Measurements from ENCODE around the gene CLCNKB.

The CLCNKB gene

GRCh38 chr1:16075337-16076030 lies 31.9 kb downstream of the CLCNKB start:
- TF ChIP-seq CTCF (IDR thresholded peaks at IDR 0.05; ENCODE audit: control insufficient read depth, insufficient read depth, low read depth, low read length, missing control alignments): no peak
- H3K4me3 ChIP-seq (ENCODE audit: control insufficient read depth, low read depth, low read length): no peak overlapping the region

GRCh38 chr1:16076031-16076864 lies 32.7 kb downstream of the CLCNKB start:
- no peak for TF ChIP-seq CTCF (IDR thresholded peaks at IDR 0.05; ENCODE audit: control insufficient read depth, insufficient read depth, low read depth, low read length, missing control alignments)
- DNase-seq (ENCODE audit: low read depth): peak; percentile 77
- no peak overlapping the region for H3K4me3 ChIP-seq (ENCODE audit: control insufficient read depth, low read depth, low read length)

More at GRCh38 chr1:16075337-16076030, 31.9 kb downstream of the CLCNKB start:
- peak; percentile 17 for DNase-seq (ENCODE audit: low read depth)

- DNase-seq (ENCODE audit: low read depth): no peak
- no peak for TF ChIP-seq CTCF (IDR thresholded peaks at IDR 0.05; ENCODE audit: control insufficient read depth, insufficient read depth, low read depth, low read length, missing control alignments)
- H3K4me3 ChIP-seq (ENCODE audit: control insufficient read depth, low read depth, low read length): no peak overlapping the region
Observed at GRCh38 chr1:16076865-16077238, 33.3 kb downstream of the CLCNKB start.

- no peak for DNase-seq (ENCODE audit: low read depth)
- TF ChIP-seq CTCF (IDR thresholded peaks at IDR 0.05; ENCODE audit: control insufficient read depth, insufficient read depth, low read depth, low read length, missing control alignments): no peak
- H3K4me3 ChIP-seq (ENCODE audit: control insufficient read depth, low read depth, low read length): no peak overlapping the region
Observed at GRCh38 chr1:16077406-16078245, 34.0 kb downstream of the CLCNKB start.

- H3K4me3 ChIP-seq (ENCODE audit: control insufficient read depth, low read depth, low read length): no peak overlapping the region
- DNase-seq (ENCODE audit: low read depth): peak; percentile 17
- peak; percentile 94 for TF ChIP-seq CTCF (IDR thresholded peaks at IDR 0.05; ENCODE audit: control insufficient read depth, insufficient read depth, low read depth, low read length, missing control alignments)
Observed at GRCh38 chr1:16078925-16079656, 35.5 kb downstream of the CLCNKB start.
